Colon (tissue), 2 donors: ENCODE measurements around the gene KRT78.

Source experiments
- FAIRE-seq: peaks from 2 replicates; lab custom pipeline; 2012; peaks lifted over from hg19 to GRCh38; lab: Jason Lieb, UNC
- donor health status: control.
- donor health status: control.

KRT78 gene

DNA sequence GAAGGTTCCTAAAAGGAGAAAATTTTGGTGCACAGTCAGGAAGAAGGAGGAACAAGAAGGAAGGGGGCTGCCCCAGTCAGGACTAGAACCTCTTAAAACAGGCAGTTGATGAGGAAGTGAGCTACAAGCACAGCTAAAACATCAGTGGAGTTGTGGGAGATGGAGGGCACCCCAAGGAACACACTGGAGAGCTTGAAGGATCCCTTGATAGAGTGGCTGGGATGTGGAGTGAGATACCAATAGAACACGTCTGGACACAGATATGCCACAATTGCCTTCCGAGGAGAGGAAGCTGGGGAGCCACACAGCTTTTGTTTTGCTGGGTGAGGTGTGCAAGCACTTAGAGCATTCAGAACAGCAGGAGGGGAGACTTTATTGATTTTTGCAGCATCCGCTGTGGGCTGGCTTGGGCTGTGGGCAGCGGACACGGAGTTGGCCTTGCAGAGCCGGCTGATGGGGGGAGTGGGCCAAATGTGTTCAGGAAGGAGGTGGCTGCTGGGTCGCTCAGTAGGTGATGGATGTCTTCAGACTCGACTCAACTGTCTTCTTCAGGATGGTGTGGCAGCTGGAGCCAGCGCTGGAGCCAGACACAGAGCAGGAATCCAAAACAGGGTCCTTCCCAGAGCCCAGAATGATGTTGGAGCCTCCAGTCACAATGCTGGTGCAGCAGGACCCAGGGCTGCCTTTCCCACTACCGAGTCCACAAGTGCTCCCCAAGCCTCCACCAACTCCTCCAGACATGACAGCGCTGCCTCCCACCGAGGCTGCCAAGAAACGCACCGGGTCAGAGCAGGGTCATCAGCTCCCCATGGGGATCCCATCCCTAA, 10.0 kb downstream of the KRT78 start:
- no peak for FAIRE-seq

DNA sequence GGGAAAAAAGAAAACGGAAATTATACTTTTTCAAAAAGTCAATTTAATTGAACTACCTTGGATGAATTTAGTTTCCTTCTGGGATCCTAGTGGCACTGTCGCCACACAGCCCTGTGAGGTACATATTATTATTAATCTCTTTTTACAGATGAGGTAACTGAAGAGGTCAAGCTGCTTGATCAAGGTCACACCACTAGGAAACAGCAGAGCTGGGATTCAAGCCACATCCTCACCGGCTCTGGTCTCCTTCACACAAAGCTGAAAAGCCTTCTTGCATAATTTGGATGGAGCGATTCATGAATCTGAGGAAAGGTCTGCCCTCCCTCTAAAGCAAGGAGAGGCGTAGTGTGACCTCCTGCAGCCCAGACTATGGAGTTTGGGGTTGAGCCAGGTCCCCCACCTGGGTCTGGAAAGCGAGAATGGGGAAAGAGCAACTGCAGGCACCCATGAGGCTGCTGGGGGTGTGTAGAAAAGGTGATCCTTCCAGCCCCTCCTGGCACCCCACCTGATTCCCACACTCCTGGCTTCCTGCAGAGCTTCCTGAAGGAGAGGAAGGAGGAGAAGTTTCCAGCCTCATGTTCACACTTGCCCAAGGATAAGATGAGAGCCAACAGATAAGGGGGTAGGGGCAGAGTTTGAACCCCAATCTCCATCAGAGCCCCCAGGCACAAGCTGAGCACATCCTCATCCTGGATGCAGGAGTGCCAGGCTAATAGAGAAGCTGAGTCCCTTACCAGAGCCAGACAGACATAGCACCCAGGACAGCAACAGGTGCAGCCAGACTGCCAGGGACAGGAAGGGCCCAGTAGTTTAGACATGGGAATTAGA, 10.8 kb downstream of the KRT78 start:
- FAIRE-seq, result no peak

DNA sequence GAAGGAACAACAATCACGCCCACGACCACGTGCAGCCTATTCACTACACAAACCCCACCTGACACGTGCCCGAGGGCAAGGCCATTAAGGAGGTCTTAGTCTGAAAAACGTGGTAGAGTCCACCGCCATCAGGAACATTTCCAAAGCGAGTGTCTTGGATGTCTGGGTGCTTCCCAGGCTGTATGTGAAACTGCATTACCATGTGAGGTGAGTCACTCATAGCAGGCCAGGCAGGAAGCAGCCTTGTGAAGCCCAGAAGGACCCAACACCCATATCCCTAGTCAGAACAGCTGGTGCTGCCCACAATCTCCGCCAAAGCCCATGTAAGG, 11.4 kb downstream of the KRT78 start:
- FAIRE-seq, result no peak

DNA sequence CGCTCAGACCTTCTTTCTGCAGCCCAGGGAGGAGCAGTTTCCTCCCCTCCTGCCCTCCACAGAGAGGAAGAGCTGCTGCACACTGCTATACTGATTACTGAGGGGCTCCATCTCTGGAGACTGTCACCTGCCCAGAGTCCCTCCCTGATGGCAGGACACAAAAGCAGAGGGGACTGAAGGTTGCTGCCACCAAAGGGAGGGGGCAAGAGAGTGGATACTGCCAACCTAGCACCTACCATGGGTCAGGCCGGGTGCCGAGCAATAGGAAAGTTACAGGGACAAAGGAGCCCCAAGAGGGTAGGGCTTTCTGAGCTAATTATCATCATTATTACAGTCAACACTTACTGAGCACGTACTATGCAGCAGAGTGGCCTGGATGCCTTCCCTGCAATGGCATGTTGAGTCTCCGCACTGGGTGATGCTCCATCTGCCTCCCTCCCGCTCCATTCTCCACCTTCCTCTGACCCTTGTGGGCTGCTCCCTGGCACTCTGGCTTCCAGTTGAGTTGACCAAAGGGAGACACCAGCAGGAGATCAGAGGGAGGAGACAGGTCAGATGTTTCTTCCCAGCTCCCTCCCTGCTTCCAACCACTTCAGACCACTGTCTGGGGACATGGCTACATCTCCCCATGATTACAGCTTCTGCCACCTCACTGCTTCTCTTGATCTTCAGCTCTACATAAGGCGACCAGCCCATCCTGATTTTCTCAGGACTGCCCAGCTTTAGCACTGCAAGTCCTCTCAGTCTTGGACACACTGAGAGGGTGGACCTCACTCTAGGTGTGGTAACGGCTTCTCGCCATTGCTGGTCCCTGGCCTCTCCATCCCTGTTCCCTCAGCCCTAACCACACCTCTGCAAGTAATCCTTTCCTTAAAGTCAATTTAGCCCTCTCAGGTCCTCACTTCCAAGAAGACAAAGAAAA, 12.0 kb downstream of the KRT78 start:
- FAIRE-seq, result no peak

DNA sequence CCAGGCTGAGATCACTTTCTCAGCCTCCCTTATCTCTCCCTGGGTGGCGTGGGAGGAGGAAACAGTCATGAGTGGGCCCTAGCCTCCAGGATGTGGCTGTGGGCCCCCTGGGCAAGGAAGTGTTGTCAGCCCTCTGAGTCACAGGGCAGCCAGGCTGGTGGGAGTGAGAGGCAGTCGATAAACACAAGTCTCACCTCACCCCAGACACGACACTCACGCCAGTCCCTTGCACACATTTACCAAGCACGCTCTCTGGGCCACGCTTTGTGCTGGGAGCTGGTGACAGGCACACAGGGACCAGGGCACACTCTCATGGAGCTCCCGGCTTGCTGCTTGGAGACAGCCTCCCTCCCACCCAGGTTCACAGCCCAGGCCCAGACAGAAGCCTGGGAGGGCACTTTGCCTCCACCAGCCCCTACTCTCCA, 12.7 kb downstream of the KRT78 start:
- FAIRE-seq, result no peak

DNA sequence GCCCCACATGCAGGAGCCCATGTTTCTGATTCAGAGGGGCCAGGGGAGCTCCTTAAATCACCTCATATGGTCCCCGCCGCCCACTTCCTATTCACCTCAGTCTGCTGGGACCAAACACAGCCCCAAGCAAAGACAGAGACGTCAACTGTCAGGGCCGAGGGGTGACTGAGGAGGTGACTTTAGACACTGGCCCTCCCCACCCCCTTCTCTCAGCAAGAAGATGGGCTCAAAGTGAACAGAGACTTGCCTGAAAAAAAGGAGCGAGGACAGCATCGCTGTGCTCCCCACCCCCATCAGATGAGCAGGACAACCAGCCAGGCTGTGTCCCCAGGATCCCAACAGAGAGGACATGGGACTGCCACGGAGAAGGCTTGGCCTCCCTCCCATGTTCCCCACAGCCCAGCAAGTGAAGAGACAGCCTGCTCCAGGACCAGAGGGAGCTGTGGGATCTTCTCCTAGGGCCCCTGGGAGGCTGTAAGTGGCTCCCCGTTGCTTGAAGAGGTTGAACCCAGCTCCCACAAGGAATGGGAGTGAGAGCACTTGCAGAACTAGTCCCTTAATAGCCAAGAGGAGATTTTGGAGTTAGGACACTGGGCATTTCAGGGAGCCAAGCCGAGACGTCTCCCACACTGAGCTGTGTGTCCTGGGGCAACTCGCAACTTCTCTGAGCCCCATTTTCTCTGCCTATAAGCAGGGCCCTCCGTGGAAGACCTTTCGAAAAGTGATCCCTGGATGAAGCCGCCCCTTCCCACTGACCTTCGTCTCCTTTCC, 13.3 kb downstream of the KRT78 start:
- FAIRE-seq, result no peak

DNA sequence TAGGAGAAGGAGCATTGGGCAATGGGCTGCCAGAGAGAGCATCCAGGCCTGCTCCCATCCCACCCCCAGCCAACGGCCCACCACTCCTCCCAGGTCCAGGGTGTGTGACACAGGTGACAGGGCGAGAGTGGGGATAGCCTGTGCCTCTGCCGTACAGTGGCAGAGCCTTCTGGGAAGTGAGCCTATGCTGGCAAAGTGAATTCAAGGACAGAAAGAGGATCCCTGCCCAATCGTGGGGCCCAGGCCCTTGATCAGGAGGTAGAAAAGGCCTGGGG, 14.1 kb downstream of the KRT78 start:
- no peak for FAIRE-seq

DNA sequence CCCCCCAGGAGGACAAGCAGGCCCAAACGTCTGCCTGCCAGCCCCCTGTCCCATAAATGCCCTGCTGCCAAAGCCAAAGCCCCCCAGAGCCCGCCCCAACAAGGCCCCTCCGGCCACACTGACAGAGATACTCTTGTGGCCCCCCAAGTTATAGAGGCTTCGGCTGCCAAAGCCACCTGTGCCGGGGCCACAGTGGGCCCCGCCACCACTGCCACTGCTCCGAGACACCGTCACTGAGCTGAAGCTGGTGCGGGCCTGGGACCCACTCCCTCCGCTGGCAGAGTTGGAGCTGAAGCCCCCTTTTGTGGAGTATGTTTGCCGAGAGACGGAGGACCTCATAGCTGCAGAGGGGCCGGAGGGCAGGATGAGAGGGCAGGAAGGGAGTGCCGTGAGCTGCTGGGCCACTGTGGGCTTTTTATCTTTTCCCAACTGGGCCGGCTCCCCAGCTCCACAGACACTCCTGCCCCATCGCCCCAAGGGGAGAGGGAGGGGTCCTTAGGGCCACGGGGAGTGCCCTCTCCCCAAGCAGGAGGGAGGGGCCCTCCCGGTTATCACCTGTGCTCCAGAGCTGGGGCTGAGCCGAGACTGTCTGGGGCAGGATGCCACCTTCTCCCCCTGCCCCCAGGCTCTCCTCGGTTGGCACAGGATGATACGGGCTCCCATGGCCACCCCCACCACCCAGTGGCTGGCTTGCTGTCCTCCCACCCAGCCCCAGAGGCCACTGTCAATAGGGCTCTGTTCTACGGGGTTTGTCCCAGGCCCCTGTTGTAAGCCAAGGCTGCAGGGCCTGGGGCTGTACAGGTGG, 14.7 kb downstream of the KRT78 start, which contains the start of gene KRT79:
KRT79 (minus strand) TSS at position 390 of the 805 bp plus-strand sequence; CDS start at position 339, 51 bp downstream.
- no peak for FAIRE-seq

DNA sequence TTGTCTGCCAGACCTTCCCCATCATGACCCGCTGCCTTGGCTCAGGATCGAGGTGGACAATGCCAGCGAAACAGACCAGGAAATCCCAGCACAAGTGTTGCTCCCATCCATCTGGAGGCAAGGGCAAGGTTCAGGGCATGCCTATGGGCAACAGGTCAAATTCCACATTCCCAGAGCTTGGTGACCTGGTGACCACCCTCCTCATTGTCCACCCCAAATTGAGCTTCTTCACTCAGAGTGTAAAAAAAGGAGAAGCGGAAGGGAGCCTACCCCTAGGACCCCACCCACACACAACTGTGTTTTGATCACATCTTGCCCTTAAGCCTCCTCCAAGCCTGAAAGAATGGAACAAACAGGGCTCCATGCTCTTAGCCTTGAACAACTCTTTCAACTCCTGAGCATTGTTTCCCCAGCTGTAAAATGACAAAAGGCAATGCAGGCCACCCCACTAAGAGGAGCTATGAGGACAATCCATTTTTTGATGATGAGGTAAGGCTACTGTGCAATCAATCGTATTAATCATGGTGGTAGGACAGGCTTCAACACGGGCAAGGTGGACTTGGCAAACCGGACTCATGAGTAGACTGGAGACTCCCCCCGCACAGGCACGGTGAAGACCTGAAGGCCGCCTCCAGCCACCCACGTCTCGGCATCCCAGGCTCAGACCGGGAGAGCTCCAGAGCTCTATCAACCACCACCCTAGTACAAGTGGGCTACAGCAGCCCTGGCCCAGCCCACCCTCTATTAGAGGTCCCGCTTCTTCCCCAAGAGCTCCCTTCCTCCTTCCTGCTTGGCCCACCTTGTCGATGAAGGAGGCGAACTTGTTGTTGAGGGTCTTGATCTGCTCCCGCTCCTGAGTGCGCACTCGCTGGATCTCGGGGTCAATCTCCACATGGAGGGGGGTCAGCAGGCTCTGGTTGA, 15.5 kb downstream of the KRT78 start:
- no peak for FAIRE-seq

DNA sequence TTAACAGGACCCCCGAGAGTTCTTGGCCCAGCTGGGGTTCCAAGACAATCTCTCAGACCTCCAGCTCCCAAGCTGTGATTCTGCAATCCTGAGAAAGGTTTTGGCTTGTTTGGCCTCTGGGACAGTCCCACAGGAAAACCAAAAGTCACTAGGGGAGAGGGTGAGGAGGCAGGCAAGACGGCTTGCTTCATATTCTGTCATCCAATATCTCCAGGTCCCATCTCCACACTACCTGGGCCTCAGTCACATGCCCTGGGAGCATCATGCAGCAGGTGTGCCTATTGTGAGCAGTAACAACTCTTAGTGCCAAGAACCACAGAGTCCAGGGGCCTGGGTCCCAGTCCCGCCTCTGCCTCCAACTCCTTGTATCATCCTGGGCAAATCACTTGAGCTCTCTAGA, 16.3 kb downstream of the KRT78 start:
- FAIRE-seq, result no peak

DNA sequence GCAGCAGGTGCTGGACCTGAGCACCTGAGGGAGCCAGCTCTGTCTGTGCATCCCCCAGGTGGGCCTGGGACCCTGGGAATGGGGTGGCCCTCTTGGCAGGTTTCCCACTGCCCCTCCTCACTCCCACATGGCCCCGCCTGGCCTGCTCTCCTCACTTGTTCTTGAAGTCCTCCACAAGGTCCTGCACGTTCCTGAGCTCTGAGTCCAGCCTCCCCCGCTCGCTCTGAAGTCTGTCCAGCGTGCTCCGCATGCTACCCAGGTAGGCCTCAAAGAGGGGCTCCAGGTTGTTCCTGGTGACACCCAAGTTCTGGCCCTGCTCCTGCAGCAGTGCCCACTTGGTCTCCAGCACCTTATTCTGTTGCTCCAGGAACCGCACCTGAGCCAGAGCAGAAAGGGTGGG, 17.5 kb downstream of the KRT78 start:
- no peak for FAIRE-seq

DNA sequence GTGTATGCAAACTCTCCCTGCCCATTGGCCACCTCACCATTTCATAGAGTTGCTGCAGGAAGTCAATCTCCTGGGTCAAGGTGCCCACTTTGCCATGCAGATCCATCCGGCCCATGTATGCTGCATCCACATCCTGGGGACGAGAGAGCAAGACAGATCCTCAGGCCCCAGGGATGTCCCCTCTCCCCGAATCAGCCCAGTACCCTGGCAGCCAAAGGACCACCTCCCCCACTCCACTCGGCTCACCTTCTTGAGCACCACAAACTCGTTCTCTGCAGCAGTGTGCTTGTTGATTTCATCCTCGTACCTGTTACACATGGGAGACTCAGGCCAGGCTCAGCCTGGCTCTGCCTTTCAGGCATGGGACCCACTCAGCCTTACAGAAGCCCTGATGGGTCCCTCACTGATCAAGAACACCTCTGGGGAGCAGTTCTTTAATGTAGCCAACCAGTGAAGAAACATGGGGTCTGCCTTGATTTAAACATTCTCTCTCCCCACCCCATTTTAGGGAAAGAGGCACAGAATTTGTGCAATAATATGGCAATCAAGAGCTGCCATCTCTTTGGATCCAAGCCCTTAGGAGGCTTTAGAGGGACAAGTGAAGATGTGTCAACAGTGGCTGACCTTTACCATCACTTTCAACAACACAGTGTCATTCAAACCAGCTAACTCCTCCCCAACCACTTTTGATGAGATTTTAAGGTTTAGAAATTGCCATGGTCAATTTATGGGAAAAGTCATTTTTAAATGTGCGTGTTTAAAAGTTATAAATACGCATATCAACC, 18.6 kb downstream of the KRT78 start:
- no peak for FAIRE-seq

DNA sequence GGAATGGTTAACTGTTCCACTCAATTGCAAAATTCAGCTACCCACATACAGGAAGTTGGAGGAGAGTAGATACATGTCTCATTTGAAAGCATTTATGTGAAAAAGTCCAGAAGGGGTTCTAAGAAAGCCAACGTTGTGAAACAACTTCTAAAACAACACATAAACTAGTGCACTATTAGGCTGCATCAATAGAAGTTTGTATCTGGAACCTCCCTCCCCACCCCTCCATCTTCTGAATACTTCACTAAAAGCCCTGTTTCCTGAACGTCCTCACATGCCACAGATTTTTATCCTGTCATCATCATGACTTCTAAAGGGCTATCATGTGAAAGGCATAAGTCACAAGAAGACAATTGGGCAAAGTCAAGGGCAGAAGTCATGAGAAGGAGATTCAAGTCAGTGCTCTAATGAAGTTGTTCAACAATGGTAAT, 20.2 kb downstream of the KRT78 start:
- FAIRE-seq, result no peak

DNA sequence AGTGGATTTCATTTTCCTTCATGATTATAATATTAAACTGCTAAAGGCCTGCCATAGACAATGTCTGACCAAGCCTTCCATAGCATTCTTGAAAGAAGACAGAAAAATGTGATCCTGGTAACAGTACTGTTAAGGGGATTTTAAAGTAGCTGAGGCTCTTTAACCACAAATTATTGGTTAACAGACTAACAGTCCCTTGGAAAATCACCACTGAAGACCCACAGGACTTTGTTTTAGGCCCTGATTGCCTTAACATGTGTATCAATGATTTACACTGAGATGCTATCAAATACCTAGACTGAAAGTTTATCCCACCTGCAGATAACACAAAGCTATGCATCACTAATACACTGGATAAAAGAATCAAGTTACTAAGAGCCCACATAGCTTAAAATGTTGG, 20.6 kb downstream of the KRT78 start:
- FAIRE-seq, result no peak

DNA sequence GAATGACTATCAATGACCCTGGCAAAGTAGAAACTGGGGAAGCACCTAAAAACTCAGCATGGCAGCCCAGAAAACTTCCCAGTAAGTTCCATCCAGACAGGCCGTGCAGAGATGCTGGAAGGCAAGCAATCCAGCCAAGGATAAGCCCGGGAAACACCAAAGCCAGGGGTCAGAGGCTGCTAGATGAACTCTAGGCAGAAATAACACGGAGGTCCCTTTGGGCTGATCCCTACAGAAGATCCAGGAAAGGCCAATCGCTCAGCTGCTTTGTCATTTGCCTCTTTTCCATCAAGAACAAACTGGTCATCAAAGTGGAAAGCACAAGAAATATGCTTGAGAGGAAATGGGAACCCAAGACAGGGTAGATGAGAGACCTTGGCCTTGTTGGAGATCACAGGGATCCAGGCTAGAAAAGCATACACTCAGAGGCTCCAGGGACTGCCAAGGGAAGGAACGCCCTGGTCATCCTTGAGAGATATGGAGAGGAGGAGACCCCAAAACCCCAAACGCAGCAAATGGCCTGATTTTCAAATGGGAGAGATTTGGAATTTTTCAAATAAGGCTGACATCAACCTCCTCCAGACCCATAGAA, 21.2 kb downstream of the KRT78 start:
- no peak for FAIRE-seq

DNA sequence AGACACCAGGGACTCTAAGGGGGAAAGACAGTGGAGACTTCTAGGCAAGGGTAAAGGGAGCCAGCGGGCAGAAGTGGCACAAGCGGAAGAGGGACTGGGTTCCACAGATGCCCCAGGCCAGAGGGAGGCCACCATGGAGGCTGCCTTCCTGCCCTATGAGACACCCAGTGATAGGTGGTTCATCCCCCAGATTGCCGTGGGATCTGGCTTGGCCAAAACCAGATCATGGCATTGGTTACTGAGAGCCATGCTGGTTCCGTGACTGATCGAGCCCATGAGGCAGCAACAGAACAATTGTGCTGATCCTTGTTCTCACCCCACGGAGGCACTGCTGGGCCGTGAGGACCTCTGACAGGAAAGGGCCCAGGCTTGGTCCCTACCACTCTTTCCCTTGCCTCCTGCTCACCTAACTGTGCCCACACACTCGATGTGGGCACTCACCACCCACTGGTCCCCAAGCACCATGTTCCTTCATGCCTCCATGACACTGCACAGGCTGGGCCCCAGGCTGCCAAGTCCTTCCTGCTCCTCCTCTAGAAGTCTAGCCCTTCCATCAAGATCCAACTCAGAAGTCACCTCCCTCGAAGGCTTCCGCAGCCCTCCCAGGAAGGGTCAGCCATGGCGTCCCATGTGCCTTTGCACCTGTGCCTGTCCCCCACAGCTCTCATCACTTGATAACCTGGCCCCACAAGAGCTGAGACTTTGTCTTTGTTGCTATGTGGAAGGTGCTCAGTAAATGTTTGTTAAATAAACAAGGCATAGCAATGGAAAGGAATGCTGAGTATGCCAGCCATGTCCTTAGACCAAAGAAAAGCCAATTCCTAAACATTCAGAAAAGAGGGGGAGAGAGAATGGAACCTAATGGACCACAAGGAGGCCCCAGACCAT, 21.9 kb downstream of the KRT78 start:
- no peak for FAIRE-seq

DNA sequence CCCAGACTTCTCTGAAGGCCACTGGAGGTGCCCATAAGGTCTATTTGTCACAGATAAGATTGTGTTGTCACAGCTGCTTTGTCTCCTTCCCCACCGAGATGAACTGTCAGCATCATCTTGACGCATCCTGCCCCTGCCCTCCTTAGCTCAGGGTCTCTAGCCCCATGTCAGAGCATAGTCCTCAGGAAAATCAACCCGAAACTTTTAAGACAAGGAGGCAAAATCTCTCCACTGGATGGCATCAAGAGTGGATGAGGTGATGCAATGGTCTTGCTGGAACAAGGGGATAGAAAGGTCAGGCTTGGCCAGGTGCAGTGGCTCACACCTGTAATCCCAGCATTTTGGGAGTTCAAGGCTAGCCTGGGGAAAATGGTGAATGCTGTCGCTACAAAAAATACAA, 22.8 kb downstream of the KRT78 start:
- FAIRE-seq, result no peak
